ENCODE measurements around the gene SPTSSA. TPM values are rescaled to one million over a fixed set of nuclear protein-coding genes. Genes with fewer than 3 reads are reported as not detected.

SPTSSA gene
- total and polyA plus RNA-seq, 2 donors (not counting 1 experiment from before 2014, with no cell fraction given), result 3.8 to 6.9 TPM

DNA sequence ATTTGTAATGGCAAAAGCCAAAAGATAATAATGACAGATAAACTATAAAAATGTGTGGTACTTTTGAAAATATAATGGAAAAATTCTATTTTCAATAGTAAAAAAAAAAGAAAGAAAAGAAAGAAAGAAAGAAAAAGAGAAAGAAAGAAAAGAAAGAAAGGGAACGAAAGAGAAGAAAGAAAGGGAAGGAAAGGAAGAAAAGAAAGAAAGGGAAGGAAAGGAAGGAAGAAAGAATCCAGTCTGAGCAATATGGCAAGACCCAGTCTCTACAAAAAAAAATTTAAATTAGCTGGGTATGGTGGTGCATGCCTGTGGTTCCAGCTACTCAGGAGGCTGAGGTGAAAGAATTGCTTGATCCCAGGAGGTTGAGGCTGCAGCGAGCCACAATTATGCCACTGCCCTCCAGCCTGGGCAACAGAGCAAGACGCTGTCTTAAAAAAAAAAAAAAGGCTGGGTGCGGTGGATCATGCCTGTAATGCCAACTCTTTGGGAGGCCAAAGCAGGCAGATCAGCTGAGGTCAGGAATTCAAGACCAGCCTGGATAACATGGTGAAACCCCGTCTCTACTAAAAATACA is 39.1 kb upstream of the SPTSSA start:
- Histone ChIP-seq H3K9me3 (ENCODE audit: control extremely low read depth in 1 of 3, control insufficient read depth in 2 of 3, insufficient read depth in 1 of 3, low read length in 2 of 3) (no peaks in the 10 kb centered on the region), H3K4me3 (ENCODE audit: control extremely low read depth in 1 of 5, extremely low read depth in 1 of 5, insufficient read depth in 1 of 5, low read depth in 2 of 5, low read length in 4 of 5) (no peak overlapping the region), H4K20me1 (ENCODE audit: control insufficient read depth, insufficient read depth, low read length, poor library complexity, severe bottlenecking) (no peaks in the 10 kb centered on the region), H3K79me2 (ENCODE audit: control insufficient read depth, insufficient read depth, low read length) (no peaks in the 10 kb centered on the region), H3K4me1 (ENCODE audit: control insufficient read depth in 2 of 2, insufficient read depth in 2 of 2, low read length in 2 of 2) (no peaks in the 10 kb centered on the region), H3K27me3 (replicated peaks in 1 of 4; ENCODE audit: control extremely low read depth in 1 of 4, control insufficient read depth in 3 of 4, insufficient read depth in 4 of 4, low read length in 3 of 4) (no peaks in the 10 kb centered on the region), H3K36me3 (replicated peaks in 1 of 2; ENCODE audit: control extremely low read depth in 1 of 2, control insufficient read depth in 1 of 2, extremely low read depth in 1 of 2, insufficient read depth in 2 of 2, low read length in 1 of 2) (no peaks in the 10 kb centered on the region), H3K9ac (ENCODE audit: low read length) (no peak overlapping the region), H3K4me2 (replicated peaks; ENCODE audit: low read depth, low read length, poor library complexity, severe bottlenecking) (no peak overlapping the region), H3K27ac (ENCODE audit: low read length in 2 of 2) (no peak overlapping the region), H2AFZ (ENCODE audit: insufficient read depth, low read depth, low read length, poor library complexity, severe bottlenecking) (no peak overlapping the region)
- no peak overlapping the region for H3K27ac Mint-ChIP-seq
- 96% methylated on average over 2 of the region's 5 CpGs for WGBS (ENCODE audit: insufficient coverage)
- TF ChIP-seq EZH2 (IDR thresholded peaks at IDR 0.05; ENCODE audit: borderline replicate concordance, insufficient read depth, low read depth, low read length, poor library complexity, severe bottlenecking), result no peak
- TF ChIP-seq, protein P1, sequence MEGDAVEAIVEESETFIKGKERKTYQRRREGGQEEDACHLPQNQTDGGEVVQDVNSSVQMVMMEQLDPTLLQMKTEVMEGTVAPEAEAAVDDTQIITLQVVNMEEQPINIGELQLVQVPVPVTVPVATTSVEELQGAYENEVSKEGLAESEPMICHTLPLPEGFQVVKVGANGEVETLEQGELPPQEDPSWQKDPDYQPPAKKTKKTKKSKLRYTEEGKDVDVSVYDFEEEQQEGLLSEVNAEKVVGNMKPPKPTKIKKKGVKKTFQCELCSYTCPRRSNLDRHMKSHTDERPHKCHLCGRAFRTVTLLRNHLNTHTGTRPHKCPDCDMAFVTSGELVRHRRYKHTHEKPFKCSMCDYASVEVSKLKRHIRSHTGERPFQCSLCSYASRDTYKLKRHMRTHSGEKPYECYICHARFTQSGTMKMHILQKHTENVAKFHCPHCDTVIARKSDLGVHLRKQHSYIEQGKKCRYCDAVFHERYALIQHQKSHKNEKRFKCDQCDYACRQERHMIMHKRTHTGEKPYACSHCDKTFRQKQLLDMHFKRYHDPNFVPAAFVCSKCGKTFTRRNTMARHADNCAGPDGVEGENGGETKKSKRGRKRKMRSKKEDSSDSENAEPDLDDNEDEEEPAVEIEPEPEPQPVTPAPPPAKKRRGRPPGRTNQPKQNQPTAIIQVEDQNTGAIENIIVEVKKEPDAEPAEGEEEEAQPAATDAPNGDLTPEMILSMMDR (IDR thresholded peaks at IDR 0.05), result no peak
- intact Hi-C loops (cut with micrococcal nuclease), result no loop called here
- no peak for DNase-seq
- H3K27me3 Mint-ChIP-seq, result no peaks in the 10 kb centered on the region
- H3K4me1 Mint-ChIP-seq, result no peaks in the 10 kb centered on the region
- ChIA-PET CTCF (no interaction called here), POLR2A (no interaction called here)
- ATAC-seq (ENCODE audit: low read depth), result no peak
- no peaks in the 10 kb centered on the region for H3K9me3 Mint-ChIP-seq (ENCODE audit: insufficient read depth)
- no peak overlapping the region for H3K4me3 Mint-ChIP-seq

DNA sequence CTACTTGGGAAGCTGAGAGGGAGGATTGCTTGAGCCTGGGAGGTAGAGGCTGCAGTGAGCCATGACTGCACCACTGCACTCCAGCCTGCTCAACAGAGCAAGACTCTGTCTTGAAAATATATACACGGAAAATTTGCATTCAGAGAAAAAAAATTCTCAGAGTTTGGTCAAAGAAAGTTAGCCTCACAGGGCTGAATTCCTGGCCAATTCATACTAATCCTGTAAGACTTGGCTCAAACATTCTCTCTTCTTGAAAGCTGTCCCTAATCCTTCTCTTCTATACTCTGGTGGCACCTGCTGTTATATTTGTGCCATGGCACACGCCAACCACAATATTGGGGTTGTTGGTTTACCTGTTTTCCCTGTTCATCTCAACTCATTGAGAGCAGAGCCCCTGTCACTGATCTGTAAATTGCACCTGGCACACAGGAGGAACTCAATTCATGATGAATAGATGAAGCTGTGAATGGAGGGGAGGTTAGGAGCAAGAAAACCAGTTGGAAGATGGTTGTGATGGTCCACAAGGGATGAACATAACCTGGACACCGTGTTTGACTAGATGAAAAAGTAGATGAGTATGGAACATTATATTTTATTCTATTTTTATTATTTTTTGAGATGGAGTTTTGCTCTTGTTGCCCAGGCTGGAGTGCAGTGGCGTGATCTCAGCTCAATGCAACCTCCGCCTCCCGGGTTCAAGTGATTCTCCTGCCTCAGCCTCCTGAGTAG is 36.8 kb upstream of the SPTSSA start:
- no peaks in the 10 kb centered on the region for H3K27me3 ChIP-seq (replicated peaks in 1 of 4; ENCODE audit: control extremely low read depth in 1 of 4, control insufficient read depth in 3 of 4, insufficient read depth in 4 of 4, low read length in 3 of 4)
- H3K4me3 ChIP-seq (ENCODE audit: control extremely low read depth in 1 of 5, extremely low read depth in 1 of 5, insufficient read depth in 1 of 5, low read depth in 2 of 5, low read length in 4 of 5), result no peak overlapping the region
- H3K4me1 ChIP-seq (ENCODE audit: control insufficient read depth in 2 of 2, insufficient read depth in 2 of 2, low read length in 2 of 2), result no peaks in the 10 kb centered on the region
- Mint-ChIP-seq H3K4me3 (no peak overlapping the region), H3K27me3 (no peaks in the 10 kb centered on the region), H3K9me3 (ENCODE audit: insufficient read depth) (no peaks in the 10 kb centered on the region), H3K4me1 (no peaks in the 10 kb centered on the region), H3K27ac (no peak overlapping the region)
- DNase-seq, result no peak
- intact Hi-C loops (cut with micrococcal nuclease), result loop anchor here (2.0 kb wide), 1 partner anchor 168 kb away; no protein-coding TSS in a partner anchor
- no peak overlapping the region for H2AFZ ChIP-seq (ENCODE audit: insufficient read depth, low read depth, low read length, poor library complexity, severe bottlenecking)
- H3K4me2 ChIP-seq (replicated peaks; ENCODE audit: low read depth, low read length, poor library complexity, severe bottlenecking), result no peak overlapping the region
- ATAC-seq (ENCODE audit: low read depth), result no peak
- H3K9me3 ChIP-seq (ENCODE audit: control extremely low read depth in 1 of 3, control insufficient read depth in 2 of 3, insufficient read depth in 1 of 3, low read length in 2 of 3), result no peaks in the 10 kb centered on the region
- H3K27ac ChIP-seq (ENCODE audit: low read length in 2 of 2), result no peak overlapping the region
- H3K79me2 ChIP-seq (ENCODE audit: control insufficient read depth, insufficient read depth, low read length), result no peaks in the 10 kb centered on the region
- no peak overlapping the region for H3K9ac ChIP-seq (ENCODE audit: low read length)
- POLR2A ChIA-PET, result no interaction called here
- no peaks in the 10 kb centered on the region for H3K36me3 ChIP-seq (replicated peaks in 1 of 2; ENCODE audit: control extremely low read depth in 1 of 2, control insufficient read depth in 1 of 2, extremely low read depth in 1 of 2, insufficient read depth in 2 of 2, low read length in 1 of 2)
- WGBS (ENCODE audit: insufficient coverage), result 86% methylated on average over 5 of the region's 6 CpGs
- no peaks in the 10 kb centered on the region for H4K20me1 ChIP-seq (ENCODE audit: control insufficient read depth, insufficient read depth, low read length, poor library complexity, severe bottlenecking)
- CTCF ChIA-PET, result interaction anchor here (0.6 to 1.5 kb wide), 3 partner anchors 37 to 175 kb away, joined by 3 to 5 read pairs (median 4); no protein-coding TSS in a partner anchor
- no peak for TF ChIP-seq EZH2 (IDR thresholded peaks at IDR 0.05; ENCODE audit: borderline replicate concordance, insufficient read depth, low read depth, low read length, poor library complexity, severe bottlenecking)
- TF ChIP-seq, protein P1 (IDR thresholded peaks at IDR 0.05), result no peak

Data from B cell (primary cell).